NCI-H187 treated with DMSO at 0.1 percent for 48 hours (cell line): Measurements from ENCODE around the gene DPEP1.
"Not testable (repeated sequence)": the region's sequence is repeated elsewhere in the genome, so short reads cannot be mapped to it uniquely, and the experiment has no call there.

Experiments used
- DNase-seq: peaks from one replicate; lab custom pipeline; 2025; lab: John Stamatoyannopoulos, UW

The DPEP1 gene

GRCh38 chr16:89613231-89613953 is at the start of gene DPEP1:
DPEP1 (plus strand) TSS chr16:89613642; CDS start chr16:89630411, 16,769 bp downstream.
- DNase-seq, result no peak

DNA sequence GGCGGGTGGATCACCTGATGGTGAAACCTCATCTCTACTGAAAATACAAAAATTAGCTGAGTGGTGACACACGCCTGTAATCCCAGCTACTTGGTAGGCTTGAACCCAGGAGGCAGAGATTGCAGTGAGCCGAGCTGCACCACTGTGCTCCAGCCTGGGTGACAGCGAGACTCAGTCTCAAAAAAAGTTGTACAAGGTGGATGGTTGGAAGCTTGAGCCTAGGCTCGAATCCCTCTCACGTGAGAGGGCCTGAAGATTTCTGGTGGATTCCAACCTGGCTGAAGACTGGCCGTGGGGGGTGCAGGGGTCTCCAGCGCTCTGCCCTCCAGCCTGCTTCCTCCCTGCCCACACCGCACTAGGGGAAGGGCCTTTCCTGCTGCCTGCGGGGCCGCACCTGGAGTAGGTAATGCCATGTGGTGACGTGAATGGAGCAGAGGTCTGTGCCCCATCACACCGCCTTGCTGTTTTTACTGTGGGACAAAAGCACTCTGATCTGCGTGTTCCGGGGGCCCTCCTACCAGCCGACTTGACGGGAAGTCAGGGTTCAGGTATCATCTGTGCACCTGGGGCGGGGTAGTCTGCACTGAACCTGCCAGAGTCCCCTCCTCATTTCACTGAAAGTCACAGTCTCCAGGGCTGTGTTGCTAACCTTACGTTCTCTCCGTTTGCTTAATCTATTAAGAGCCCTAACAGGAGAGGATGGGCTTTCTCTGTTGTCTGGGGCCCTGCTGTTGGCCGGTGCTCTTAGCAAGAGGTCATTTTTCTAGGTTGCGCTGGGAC is 48.8 kb upstream of the DPEP1 start:
- DNase-seq, result no peak

GRCh38 chr16:89565256-89565505 is 48.3 kb upstream of the DPEP1 start:
- DNase-seq, result no peak

DNA sequence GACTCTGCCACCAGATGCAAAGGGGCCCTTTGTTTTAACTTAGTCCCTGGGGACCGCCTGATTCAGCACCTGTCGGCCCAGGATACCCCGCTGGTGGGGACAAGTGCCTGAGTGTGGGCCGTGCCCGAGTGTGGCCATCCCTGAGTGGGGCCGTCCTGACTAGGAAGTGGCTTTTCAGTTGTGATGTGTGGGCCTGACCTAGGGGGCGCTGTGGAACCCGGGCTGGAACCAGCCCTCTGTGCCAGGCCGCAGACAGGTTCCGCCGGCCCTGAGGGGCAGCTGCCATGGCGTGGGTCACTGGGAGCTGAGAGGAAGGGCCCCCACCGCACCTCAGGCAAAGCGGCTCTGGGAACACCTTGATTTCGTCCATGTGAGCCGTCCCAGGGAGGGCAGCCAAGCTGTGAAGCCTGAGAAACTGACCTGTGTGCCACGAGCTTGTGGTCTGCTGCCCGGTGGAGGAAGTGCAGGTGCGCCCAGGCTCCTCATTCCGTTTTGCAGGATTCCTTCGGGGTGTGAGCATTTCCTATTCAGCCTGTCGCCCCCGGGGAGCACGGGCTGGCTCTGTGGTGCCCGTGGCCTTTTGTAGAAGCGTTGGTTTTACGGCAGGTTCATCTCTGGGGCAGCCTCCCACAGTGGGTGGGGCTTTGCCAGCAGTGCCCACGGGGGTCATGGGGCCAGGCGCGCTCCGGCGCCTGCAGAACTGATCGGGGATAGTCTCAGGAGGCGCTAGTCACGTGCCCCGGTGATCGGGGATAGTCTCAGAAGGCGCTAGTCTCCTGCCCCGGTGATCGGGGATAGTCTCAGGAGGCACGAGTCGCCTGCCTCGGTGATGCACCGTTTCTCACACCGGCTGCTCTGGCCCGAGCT is 47.7 kb upstream of the DPEP1 start:
- DNase-seq, result no peak

DNA sequence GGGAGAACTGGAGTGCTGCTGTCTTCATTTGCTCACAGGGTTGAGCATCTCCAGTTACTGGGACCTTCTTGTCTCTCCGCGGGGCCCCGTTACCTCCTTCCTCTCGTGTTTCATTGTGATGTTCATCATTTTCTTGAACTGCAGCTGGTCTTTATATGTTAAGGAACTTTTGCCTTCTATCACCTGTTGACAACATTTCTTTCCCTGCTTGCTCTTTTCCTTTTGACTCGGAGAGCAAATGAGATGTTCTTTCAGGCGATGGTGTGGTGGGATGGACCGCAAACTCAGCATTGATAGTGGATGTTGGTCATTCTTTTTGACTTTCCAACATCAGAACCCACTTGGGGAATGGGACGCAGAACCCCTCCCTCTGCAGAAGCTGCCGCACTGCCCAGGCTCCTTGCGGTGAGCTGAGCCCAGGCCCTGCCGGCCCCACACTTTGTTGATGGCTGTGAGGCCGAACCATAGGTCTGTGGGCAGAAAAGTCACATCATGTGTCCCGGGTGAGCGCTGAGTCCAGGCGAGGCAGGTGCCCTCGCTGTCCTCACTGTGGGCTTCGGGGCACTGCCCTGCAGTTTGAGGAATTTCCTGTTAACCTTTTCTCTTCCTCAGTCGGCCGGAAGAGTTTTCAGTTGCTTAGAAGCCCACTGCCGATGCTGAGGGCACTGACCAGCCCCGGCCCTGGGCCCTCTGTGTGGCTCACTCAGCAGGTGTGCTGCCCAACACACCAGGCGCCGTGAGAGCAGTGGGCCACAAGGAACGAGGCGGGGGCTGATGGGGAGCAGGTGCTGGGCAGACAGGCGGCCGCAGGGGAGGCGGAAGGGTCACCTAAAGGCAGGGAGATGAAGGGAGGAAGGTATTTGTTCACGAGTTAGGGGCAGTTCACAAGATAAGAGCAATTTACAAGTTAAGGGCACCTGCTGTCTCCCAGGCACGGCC is 45.5 kb upstream of the DPEP1 start:
- no peak for DNase-seq

DNA sequence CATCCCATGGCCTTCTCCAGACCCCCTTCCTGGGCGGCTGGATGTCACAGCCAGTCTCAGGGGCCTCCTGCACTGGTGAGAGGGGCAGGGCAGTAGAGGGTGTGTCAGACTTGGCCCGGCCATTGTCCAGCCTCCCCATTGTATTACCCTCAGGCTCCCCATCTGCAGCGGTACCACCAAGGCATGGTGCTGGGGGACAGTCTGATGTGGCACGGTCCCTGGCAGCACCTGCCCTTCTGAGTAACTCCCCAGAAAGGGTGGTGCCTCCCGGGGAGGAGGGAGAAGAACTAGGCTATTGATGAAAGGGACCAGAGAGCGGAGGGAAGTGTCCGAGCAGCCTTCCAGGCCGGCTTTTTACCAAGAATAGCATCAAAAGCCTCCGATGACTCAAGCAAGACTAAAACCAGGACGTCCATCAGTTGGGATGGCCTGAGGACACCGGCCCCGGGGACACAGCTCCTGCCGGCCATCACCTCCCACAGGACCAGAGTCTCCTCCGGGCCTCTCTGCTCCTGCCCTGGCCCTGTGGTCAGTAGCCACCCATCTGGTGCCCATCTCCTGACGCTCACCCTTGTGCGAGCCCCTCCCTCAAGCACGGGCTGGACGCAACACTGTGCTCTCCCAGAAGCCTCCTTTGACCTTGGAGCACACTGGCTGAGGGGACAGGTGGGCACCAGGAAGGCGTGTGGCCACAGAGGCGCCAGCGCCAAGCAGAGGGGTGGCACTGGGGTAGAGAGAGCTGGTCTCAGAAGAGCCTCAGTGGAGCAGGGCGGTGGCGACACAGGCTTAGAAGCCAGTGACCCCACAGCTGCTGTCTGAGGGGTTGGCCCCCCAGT is 43.7 kb upstream of the DPEP1 start:
- DNase-seq, result no peak

DNA sequence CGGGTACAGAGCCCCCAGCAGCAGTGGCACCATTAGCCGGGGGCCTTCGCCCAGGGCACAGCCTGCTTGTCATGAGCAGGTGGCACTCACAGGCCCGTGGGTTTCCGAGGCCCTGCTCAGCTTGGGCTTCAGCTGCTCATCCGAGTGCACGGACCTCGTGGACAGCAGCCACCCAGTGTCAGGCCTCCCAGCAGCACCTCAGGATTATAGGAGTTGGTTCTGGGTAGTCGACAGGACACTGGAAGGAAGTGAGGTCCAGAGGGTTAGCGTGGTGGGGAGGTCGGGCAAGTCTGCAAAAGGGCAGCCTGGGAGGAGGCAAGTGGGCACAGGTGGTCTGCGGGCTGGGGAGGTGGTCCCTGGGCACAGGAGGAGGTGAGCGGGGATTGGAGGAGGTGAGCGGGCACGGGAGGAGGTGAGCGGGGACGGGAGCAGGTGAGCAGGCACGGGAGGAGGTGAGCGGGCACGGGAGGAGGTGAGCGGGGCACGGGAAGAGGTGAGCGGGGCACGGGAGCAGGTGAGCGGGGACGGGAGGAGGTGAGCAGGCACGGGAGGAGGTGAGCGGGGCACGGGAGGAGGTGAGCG is 43.0 kb upstream of the DPEP1 start:
- no peak for DNase-seq

DNA sequence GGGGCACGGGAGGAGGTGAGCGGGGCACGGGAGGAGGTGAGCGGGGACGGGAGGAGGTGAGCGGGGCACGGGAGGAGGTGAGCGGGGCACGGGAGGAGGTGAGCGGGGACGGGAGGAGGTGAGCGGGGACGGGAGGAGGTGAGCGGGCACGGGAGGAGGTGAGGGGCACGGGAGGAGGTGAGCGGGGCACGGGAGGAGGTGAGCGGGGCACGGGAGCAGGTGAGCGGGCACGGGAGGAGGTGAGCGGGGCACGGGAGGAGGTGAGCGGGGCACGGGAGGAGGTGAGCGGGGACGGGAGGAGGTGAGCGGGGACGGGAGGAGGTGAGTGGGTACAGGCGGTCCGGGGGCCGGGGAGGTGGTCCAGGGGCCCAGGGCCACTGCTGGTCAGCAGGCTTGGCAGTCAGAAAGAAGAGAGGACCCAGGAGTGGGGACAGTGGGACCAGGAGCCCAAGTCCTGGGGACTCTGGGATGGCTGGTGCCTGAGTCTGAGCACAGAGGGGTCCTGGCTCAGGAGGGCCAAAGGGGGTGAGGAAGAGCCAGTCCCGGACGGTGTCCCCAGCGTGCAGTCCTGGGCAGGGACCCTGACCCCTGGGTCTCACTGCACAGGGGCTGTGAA is 42.4 kb upstream of the DPEP1 start:
- DNase-seq, result not testable (repeated sequence)

DNA sequence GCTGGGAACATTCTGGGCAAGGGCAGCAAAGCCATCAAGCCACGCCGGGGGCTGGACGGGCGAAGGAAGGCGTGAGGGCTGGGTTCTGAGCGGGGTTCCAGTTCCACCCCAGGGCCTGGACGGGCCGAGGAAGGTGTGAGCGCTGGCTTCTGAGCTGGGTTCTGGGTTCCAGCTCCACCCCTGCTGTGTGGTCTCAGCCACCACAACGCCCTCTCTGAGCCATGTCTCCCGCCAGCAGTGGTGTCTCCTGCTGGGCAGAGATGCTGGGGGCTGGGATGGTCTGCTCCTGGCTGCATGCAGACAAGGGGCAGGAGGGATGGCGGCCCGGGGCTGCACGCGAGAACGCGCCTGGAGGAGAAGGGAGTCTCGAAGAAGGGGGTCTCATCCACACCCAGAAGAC is 41.8 kb upstream of the DPEP1 start:
- no peak for DNase-seq

- no peak for DNase-seq
Measured at GRCh38 chr16:89572073-89572484, 41.4 kb upstream of the DPEP1 start.

- DNase-seq, result no peak
Measured at GRCh38 chr16:89572485-89573205, 40.8 kb upstream of the DPEP1 start.

DNA sequence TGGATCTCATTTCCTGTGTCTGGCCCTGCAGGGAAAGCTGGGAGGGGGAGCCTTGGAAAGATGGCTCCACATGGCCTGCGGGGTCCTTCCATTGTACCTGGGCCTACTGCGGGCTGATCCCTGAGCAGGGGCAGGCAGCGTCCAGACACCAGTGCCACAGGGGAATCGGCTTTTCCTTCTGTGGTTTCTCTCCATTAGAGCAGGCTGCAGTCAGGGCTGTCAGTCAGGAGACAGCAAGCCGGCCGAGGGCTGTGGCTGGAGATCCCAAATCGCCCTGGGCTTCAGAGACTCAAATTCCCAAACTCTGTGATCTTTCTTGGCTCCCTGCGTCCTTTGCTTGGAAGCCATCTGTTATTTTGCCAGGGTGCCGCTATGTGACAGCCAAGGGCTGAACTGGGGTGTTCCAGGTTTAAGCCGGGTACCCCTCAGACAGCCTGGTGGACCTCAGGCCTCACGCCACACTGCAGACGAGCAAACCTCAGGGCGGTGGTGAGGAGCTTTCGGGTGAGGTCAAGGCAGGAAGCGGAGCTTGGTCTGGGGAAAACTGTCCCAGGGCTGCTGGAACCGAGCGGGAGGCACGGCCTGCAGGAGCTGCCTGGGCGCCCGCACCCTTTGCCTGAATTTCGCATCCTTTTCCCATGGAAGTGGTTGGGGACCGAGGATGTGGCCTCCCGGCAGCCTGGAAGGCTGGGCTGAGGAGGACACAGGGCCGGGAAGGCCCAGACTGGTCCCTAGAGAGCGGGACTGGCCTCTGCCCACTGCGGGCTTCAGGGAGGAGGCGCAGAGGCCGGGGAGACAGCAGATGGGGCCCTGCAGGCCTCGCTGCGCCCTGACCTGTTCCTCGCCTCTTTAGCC is 39.4 kb upstream of the DPEP1 start:
- no peak for DNase-seq

DNA sequence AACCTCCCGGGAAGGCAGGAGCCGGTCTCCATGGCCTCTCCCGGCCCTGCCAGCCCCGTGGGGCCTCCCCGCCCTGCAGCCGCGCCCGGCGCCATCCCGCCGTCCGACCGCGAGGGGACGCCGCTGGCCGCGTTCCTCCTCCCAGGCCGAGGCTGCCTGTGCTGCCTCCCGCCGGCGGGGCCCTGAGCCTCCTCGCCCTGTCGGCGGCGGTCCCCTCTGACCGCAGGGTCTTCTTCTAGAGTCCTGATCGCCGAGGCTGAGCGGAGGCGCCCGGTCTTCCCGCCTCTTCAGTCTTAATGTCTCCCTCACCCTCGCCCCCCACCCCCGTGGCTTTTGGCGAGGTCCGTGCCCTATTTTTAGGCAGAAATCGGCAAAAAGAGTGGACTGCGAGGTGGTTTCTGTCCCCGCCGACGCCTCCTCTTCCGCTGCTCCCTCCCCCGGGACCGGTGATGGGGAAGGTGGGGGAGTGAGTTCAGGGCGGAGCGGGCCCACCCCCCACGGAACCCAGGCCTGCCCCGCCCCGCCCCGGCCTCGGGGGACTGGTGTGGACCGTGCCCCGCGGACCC is 38.7 kb upstream of the DPEP1 start:
- no peak for DNase-seq

- DNase-seq, result no peak
Measured at GRCh38 chr16:89575247-89576152, 37.9 kb upstream of the DPEP1 start, which contains the start of gene CPNE7. CPNE7 (plus strand) TSS chr16:89575758; CDS start chr16:89575898, 140 bp downstream.

DNA sequence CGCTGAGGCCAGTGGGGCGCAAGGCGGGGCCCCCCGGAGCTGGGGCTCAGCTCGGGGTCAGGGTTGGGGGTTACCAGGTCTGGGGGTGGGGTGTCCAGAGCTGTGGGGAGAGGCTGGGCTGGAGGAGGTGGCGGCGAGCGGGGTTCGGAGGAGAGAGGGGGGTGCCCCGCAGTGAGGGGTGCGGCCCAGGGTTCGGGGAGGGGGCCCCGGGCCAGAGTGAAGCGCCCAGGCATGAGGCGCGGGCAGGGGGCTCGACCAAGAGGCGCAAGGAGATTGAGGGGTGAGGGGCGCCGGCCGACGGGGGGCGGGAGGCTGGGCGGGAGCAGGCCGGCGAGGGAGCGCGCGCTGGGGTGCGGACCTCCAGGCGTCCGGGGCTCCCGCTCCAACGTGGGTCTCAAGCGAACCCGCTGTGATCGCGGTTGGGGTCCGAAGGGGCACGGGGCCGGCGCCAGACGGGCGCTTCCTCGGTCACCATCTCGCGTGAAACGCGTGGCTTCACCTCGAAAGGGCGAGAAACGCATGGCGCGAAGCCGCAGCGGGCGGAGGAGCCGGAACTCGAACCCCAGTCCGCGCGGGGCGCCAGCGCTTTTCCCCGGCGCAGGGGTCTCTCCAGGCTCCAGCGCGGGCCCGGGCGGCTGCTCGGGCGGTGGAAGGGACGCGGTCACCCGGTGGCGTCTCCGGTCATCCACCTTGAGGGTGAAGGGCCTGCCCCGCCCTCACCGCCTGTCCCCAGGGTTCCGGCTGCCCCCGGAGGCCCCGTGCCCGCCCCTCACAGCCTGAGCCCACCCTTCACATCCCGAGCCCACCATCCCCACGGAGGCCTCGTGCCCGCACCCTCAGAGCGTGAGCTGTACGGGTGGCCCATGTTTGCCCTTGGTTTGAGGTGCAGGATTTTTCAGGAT is 37.0 kb upstream of the DPEP1 start:
- no peak for DNase-seq
